ENCODE results near the gene PKD1L1. TPM values are rescaled to one million over a fixed set of nuclear protein-coding genes. Genes with fewer than 3 reads are reported as not detected.

PKD1L1 gene
- total RNA-seq, 1 experiment from 2014 or later = 0.17 TPM

GRCh38 chr7:47973739-47974138 is 25.5 kb upstream of the PKD1L1 start:
- Histone ChIP-seq H3K9ac (ENCODE audit: low read length) (no peak overlapping the region), H3K4me3 (replicated peaks in 1 of 2; ENCODE audit: low read depth in 1 of 2, low read length in 2 of 2) (no peak overlapping the region), H3K79me2 (ENCODE audit: insufficient read depth, low read length) (peaks cover 11% of the 10 kb centered on the region), H3K4me2 (ENCODE audit: low read length) (no peak overlapping the region), H3K9me2 (ENCODE audit: insufficient read depth) (no peaks in the 10 kb centered on the region), H3K27ac (ENCODE audit: low read depth, low read length) (no peak overlapping the region), H3K9me3 (ENCODE audit: control insufficient read depth in 1 of 2, insufficient read depth in 1 of 2, low read depth in 1 of 2, low read length in 2 of 2) (no peaks in the 10 kb centered on the region), H2AFZ (ENCODE audit: low read depth, low read length, poor library complexity, severe bottlenecking) (no peak overlapping the region), H3K4me1 (ENCODE audit: control insufficient read depth in 1 of 2, insufficient read depth in 2 of 2, low read length in 2 of 2) (peaks cover 9 to 10% of the 10 kb centered on the region in 2 experiments; a peak in 3 of 4 replicates), H3K36me3 (ENCODE audit: control insufficient read depth in 1 of 2, insufficient read depth in 2 of 2, low read length in 2 of 2) (peaks cover 38 to 39% of the 10 kb centered on the region in 2 experiments), H4K20me1 (ENCODE audit: insufficient read depth) (no peaks in the 10 kb centered on the region), H3K27me3 (ENCODE audit: insufficient read depth, low read length) (no peaks in the 10 kb centered on the region)
- ChIA-PET POLR2A (no interaction called here), CTCF (no interaction called here), RAD21 (ENCODE audit: low non-redundant PET in 1 of 2, low total read pairs in 2 of 2, uncharacterized antibody in 2 of 2, unreplicated experiment in 2 of 2) (no interaction called here)
- DNase-seq (ENCODE audit: low read depth, low spot score) (no peak), ATAC-seq (no peak)
- no peak for TF ChIP-seq EGR1 (IDR thresholded peaks at IDR 0.05; ENCODE audit: low read depth)
- no peak for TF ChIP-seq EZH2 (IDR thresholded peaks at IDR 0.05)
- no peak for TF ChIP-seq ZNF274 (IDR thresholded peaks at IDR 0.05; ENCODE audit: low read depth, low read length)
- TF ChIP-seq ELF1 (IDR thresholded peaks at IDR 0.05; ENCODE audit: borderline replicate concordance, low read depth) = no peak
- TF ChIP-seq MAX (IDR thresholded peaks at IDR 0.05) = no peak
- no TSS peak for BruUV-seq (replicated peaks)
- intact Hi-C loops (cut with micrococcal nuclease) = no loop called here

- no peak for ATAC-seq
- BruUV-seq (replicated peaks) = no TSS peak
- Histone ChIP-seq H3K9me2 (ENCODE audit: insufficient read depth) (no peaks in the 10 kb centered on the region), H4K20me1 (ENCODE audit: insufficient read depth) (no peaks in the 10 kb centered on the region), H3K9me3 (ENCODE audit: control insufficient read depth in 1 of 2, insufficient read depth in 1 of 2, low read depth in 1 of 2, low read length in 2 of 2) (no peaks in the 10 kb centered on the region), H2AFZ (ENCODE audit: low read depth, low read length, poor library complexity, severe bottlenecking) (no peak overlapping the region), H3K4me1 (ENCODE audit: control insufficient read depth in 1 of 2, insufficient read depth in 2 of 2, low read length in 2 of 2) (peaks cover 3 to 4% of the 10 kb centered on the region in 2 experiments; a peak in 2 of 4 replicates), H3K36me3 (ENCODE audit: control insufficient read depth in 1 of 2, insufficient read depth in 2 of 2, low read length in 2 of 2) (peaks cover 43% of the 10 kb centered on the region in 2 experiments), H3K79me2 (ENCODE audit: insufficient read depth, low read length) (no peaks in the 10 kb centered on the region; the same call in 1 of the 2 replicates), H3K27me3 (ENCODE audit: insufficient read depth, low read length) (no peaks in the 10 kb centered on the region), H3K27ac (ENCODE audit: low read depth, low read length) (no peak overlapping the region), H3K4me3 (replicated peaks in 1 of 2; ENCODE audit: low read depth in 1 of 2, low read length in 2 of 2) (no peak overlapping the region), H3K9ac (ENCODE audit: low read length) (no peak overlapping the region), H3K4me2 (ENCODE audit: low read length) (no peak overlapping the region)
- no peak for DNase-seq (ENCODE audit: low read depth, low spot score)
- CTCF ChIA-PET = no interaction called here
- POLR2A ChIA-PET = no interaction called here
- no peak for TF ChIP-seq CEBPB (IDR thresholded peaks at IDR 0.05; ENCODE audit: low read depth)
- no peak for TF ChIP-seq ZFX (IDR thresholded peaks at IDR 0.05)
- TF ChIP-seq ZBTB33 (IDR thresholded peaks at IDR 0.05; ENCODE audit: extremely low read depth, insufficient replicate concordance, low read length) = no peak
- TF ChIP-seq ZNF274 (IDR thresholded peaks at IDR 0.05; ENCODE audit: low read depth, low read length) = no peak
- no peak for TF ChIP-seq POLR2A (IDR thresholded peaks at IDR 0.05; ENCODE audit: borderline replicate concordance, extremely low read depth, insufficient read depth, insufficient read length)
- no peak for TF ChIP-seq POLR2AphosphoS5 (IDR thresholded peaks at IDR 0.05; ENCODE audit: low read depth, low read length)
- no peak for TF ChIP-seq SRF (IDR thresholded peaks at IDR 0.05; ENCODE audit: low read depth)
- TF ChIP-seq TCF7L2 (IDR thresholded peaks at IDR 0.05; ENCODE audit: borderline replicate concordance, extremely low read depth, insufficient read depth, insufficient read length) = no peak
- no peak for TF ChIP-seq ATF3 (IDR thresholded peaks at IDR 0.05)
- TF ChIP-seq SP1 (IDR thresholded peaks at IDR 0.05; ENCODE audit: low read depth) = no peak
- RAD21 ChIA-PET (ENCODE audit: low non-redundant PET in 1 of 2, low total read pairs in 2 of 2, uncharacterized antibody in 2 of 2, unreplicated experiment in 2 of 2) = no interaction called here
- intact Hi-C loops (cut with micrococcal nuclease) = no loop called here
Observed at GRCh38 chr7:47970761-47971160, 22.5 kb upstream of the PKD1L1 start.

Data from HCT116 (cell line).